Fibroblast of skin of right biceps (primary cell): ENCODE measurements around the gene ELOB.
A peak's percentile ranks its signal among the peaks of the same experiment; 100 is the strongest.

Source experiments
- DNase-seq: peaks from one replicate; pipeline ENCODE4 v3.0.0-alpha.2; 2013

The ELOB gene

GRCh38 chr16:2777231-2777902 is at the start of gene ELOB:
ELOB (minus strand) TSS chr16:2777280; CDS start chr16:2777239, 41 bp downstream.
- peak; percentile 87 for DNase-seq

GRCh38 chr16:2825906-2826305 is 48.8 kb upstream of the ELOB start:
- no peak for DNase-seq

- no peak for DNase-seq
Measured at GRCh38 chr16:2825049-2825742, 48.1 kb upstream of the ELOB start.

- DNase-seq, result no peak
Measured at GRCh38 chr16:2824626-2825025, 47.5 kb upstream of the ELOB start.

GRCh38 chr16:2822496-2822895 is 45.4 kb upstream of the ELOB start:
- no peak for DNase-seq

GRCh38 chr16:2822158-2822495 is 45.0 kb upstream of the ELOB start:
- no peak for DNase-seq

GRCh38 chr16:2821487-2822157 is 44.5 kb upstream of the ELOB start:
- DNase-seq, result no peak

- no peak for DNase-seq
Measured at GRCh38 chr16:2820836-2821486, 43.9 kb upstream of the ELOB start.

GRCh38 chr16:2819939-2820835 is 43.1 kb upstream of the ELOB start:
- no peak for DNase-seq

GRCh38 chr16:2819179-2819938 is 42.3 kb upstream of the ELOB start:
- DNase-seq, result no peak

GRCh38 chr16:2818272-2818876 is 41.3 kb upstream of the ELOB start:
- DNase-seq, result no peak

GRCh38 chr16:2817340-2818271 is 40.5 kb upstream of the ELOB start:
- no peak for DNase-seq

GRCh38 chr16:2816751-2817339 is 39.8 kb upstream of the ELOB start, which contains the start of gene PRSS21:
PRSS21 (plus strand) TSS chr16:2817237; CDS start chr16:2817269, 32 bp downstream.
- no peak for DNase-seq

GRCh38 chr16:2815299-2815771 is 38.3 kb upstream of the ELOB start:
- DNase-seq, result no peak

GRCh38 chr16:2814551-2815298 is 37.6 kb upstream of the ELOB start:
- no peak for DNase-seq

- no peak for DNase-seq
Measured at GRCh38 chr16:2813771-2814221, 36.7 kb upstream of the ELOB start.

GRCh38 chr16:2811703-2812471 is 34.8 kb upstream of the ELOB start:
- DNase-seq, result no peak

- DNase-seq, result no peak
Measured at GRCh38 chr16:2810651-2811050, 33.6 kb upstream of the ELOB start.
